ENCODE measurements around the gene SGMS1.

- TF ChIP-seq CTCF (IDR thresholded peaks at IDR 0.05) = no peak
- TF ChIP-seq POLR2A (IDR thresholded peaks at IDR 0.05) = no peak
Measured at GRCh38 chr10:50501924-50502452, 121.8 kb downstream of the SGMS1 start.

Measured in heart left ventricle (tissue), 13 donors.